Ureter (tissue), 1 donor: Measurements from ENCODE around the gene PAN3. TPM values are rescaled to one million over a fixed set of nuclear protein-coding genes. Genes with fewer than 3 reads are reported as not detected.

ENCODE experiments used
- DNase-seq: peaks from one replicate; pipeline ENCODE4 v3.0.0-alpha.2; 2020; ENCODE audit warnings: low spot score
- total RNA-seq: library from RNA; stranded (reverse); gene quantifications from one replicate; pipeline ENCODE4 v1.2.4, GENCODE V29; 2023
- donor health status: DM: yes; HTN: yes; CAD: no.

Gene PAN3
- total RNA-seq, 1 donor from 2014 or later, result 54.6 TPM

GRCh38 chr13:28219408-28220099, 81.2 kb downstream of the PAN3 start:
- DNase-seq, result no peak

GRCh38 chr13:28220166-28220565, 81.8 kb downstream of the PAN3 start:
- no peak for DNase-seq

GRCh38 chr13:28229522-28230411, 91.4 kb downstream of the PAN3 start:
- DNase-seq, result no peak

GRCh38 chr13:28231642-28232041, 93.3 kb downstream of the PAN3 start:
- no peak for DNase-seq

GRCh38 chr13:28237944-28238343, 99.6 kb downstream of the PAN3 start:
- DNase-seq, result no peak

GRCh38 chr13:28239374-28239773, 101.0 kb downstream of the PAN3 start:
- DNase-seq, result no peak

GRCh38 chr13:28245465-28245864, 107.1 kb downstream of the PAN3 start:
- DNase-seq, result no peak

- no peak for DNase-seq
These were observed 108.5 kb downstream of the PAN3 start for GRCh38 chr13:28246891-28247290.

- no peak for DNase-seq
These were observed 109.7 kb downstream of the PAN3 start for GRCh38 chr13:28248080-28248479.

- no peak for DNase-seq
These were observed 112.2 kb downstream of the PAN3 start for GRCh38 chr13:28250542-28250941.

GRCh38 chr13:28251466-28251865, 113.1 kb downstream of the PAN3 start:
- DNase-seq, result no peak

GRCh38 chr13:28252547-28252946, 114.2 kb downstream of the PAN3 start:
- no peak for DNase-seq

GRCh38 chr13:28257305-28257704, 119.0 kb downstream of the PAN3 start:
- DNase-seq, result no peak

- no peak for DNase-seq
These were observed 120.1 kb downstream of the PAN3 start for GRCh38 chr13:28258417-28258816.

GRCh38 chr13:28267497-28267896, 129.2 kb downstream of the PAN3 start:
- no peak for DNase-seq

- no peak for DNase-seq
These were observed 130.5 kb downstream of the PAN3 start for GRCh38 chr13:28268800-28269223.

GRCh38 chr13:28271056-28271840, 132.9 kb downstream of the PAN3 start:
- DNase-seq, result no peak

- DNase-seq, result no peak
These were observed 135.6 kb downstream of the PAN3 start for GRCh38 chr13:28273919-28274318.

- DNase-seq, result no peak
These were observed 144.1 kb downstream of the PAN3 start for GRCh38 chr13:28282451-28282850.

- no peak for DNase-seq
These were observed 145.3 kb downstream of the PAN3 start for GRCh38 chr13:28283600-28283999.

- DNase-seq, result no peak
These were observed 147.9 kb downstream of the PAN3 start for GRCh38 chr13:28286263-28286662.

GRCh38 chr13:28297341-28297740, 159.0 kb downstream of the PAN3 start:
- no peak for DNase-seq
